ENCODE data around the gene CHTOP.

The CHTOP gene

GRCh38 chr1:153612755-153613331 lies 21.0 kb upstream of the CHTOP start, which contains the start of gene S100A16:
Gene S100A16, minus strand, starts transcription at chr1:153613137. Its CDS starts 4,986 bp downstream, at chr1:153608151.
- DNase-seq (ENCODE audit: low spot score), result peak; percentile 87

DNA sequence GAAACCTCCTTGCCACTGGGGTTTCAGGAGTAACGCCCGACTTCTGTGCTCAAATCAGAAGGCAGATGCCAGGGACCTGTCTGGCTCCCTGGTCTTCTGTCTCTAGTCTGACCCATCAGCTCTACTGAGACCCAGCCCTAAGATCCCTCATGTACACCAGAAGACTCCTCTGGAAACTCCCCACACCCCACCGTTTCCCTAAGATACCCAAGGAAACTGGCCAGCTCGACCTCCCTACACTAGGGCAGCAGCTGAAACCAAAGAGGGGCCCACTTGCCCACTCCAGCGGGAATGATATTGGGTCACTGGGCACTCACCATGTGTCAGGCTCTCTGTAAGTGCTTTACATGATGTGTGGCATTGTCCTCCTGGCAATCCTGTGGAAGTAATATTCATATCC lies 20.5 kb upstream of the CHTOP start:
- DNase-seq (ENCODE audit: low spot score), result no peak

GRCh38 chr1:153614189-153614900 lies 19.5 kb upstream of the CHTOP start:
- DNase-seq (ENCODE audit: low spot score), result no peak

GRCh38 chr1:153614906-153615305 lies 19.0 kb upstream of the CHTOP start:
- no peak for DNase-seq (ENCODE audit: low spot score)

GRCh38 chr1:153615406-153615805 lies 18.5 kb upstream of the CHTOP start:
- no peak for DNase-seq (ENCODE audit: low spot score)

DNA sequence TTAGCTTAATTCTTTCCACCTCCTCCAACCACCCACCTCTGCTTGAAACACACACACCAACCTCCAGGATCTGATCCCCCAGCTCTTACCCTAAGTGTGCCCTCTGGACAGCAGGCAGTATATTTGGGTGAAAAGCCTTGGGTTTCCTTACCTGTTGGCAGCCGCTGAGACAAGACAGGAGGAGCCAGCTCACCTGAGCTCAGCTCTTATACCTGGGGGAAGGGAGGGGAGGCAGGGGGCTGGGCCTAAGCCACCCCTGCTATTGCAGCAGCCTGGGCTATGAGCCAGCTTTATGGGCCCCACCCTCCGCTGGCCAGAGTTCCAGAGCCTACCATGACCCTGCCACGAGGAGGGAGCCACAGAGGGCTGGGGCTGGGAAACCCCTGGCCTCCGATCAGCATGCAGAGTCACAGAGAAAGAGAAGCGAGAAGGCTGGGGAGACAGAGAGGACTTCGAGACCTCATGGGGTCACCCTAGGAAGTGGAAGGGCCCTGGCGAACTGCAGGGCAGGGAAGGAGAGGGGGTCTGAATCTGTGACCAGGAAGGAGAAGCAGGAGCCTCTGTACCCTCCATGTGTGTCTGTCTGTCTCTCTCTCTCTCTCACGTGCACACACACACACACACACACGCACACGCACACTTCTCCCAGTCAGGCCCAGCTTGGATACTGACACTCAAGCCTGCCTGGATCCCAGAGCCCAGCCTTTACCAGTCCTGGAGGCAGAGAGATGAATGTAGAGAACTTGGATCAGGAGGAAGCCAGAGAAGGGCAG lies 17.5 kb upstream of the CHTOP start, which contains the start of gene S100A14:
Gene S100A14 (minus strand): TSS at position 182 of the 773 bp plus-strand sequence. CDS start 467 bp downstream, outside the sequence.
- DNase-seq (ENCODE audit: low spot score), result no peak

GRCh38 chr1:153616917-153617311 lies 17.0 kb upstream of the CHTOP start:
- DNase-seq (ENCODE audit: low spot score), result no peak

DNA sequence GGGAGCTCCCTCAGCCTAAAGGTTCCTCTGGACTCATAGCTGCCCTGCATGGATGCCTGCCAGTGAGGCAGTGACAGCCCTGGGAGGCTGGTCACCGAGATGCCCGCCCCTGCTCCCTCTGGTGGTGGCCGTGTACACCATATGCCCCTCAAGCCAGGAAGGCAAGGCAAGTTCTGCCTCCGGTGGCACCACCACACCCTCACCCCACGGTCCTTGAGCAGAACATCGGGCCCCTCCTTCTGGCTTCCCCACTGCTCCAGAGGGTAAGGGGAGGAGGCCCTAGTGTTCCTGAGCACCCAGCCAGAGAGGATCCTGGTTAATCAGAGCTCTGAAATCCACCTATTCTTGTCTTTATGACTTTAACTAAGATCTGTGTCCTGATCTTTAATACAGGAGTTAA lies 16.2 kb upstream of the CHTOP start:
- peak; percentile 65 for DNase-seq (ENCODE audit: low spot score)

GRCh38 chr1:153619171-153619570 lies 14.7 kb upstream of the CHTOP start:
- no peak for DNase-seq (ENCODE audit: low spot score)

DNA sequence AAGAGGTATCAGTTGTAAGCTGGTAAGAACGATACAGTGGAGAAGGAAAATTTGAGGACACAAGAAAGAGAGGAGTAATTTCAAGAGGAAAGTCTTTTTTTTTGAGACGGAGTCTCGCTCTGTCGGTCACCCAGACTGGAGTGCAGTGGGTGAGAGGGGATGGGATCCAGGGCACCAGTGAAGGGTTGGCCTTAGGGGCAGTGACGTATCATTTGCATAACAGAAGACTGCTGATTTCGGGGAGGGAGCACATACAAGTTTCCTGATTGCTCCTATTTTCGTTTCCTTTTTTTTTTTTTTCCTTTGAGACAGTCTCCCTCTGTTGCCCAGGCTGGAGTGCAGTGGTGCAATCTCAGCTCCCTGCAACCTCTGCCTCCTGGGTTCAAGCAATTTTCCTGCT lies 10.8 kb upstream of the CHTOP start:
- no peak for DNase-seq (ENCODE audit: low spot score)

GRCh38 chr1:153624965-153625611 lies 8.8 kb upstream of the CHTOP start:
- no peak for DNase-seq (ENCODE audit: low spot score)

DNA sequence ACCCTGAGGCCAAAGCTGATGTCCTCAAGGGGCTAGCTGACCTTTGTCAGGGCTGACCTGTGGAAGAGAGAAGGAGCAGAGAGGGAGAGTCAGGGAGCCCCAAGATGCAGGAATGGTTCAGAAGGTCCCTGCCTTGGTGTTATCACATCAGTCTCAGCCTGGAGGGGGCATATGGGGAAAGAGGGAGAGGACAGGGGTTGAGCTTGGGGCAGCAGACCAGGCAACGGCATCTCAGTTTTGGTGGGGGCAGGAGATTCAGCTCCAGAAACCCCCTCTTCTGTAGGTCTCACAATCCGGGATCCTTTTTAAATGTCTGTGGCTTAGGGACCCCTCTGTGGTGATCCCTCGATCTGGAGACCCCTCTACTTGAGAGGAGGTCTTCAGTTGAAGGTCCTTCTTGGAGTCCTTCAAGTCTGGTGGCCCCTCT lies 7.4 kb upstream of the CHTOP start:
- no peak for DNase-seq (ENCODE audit: low spot score)

DNA sequence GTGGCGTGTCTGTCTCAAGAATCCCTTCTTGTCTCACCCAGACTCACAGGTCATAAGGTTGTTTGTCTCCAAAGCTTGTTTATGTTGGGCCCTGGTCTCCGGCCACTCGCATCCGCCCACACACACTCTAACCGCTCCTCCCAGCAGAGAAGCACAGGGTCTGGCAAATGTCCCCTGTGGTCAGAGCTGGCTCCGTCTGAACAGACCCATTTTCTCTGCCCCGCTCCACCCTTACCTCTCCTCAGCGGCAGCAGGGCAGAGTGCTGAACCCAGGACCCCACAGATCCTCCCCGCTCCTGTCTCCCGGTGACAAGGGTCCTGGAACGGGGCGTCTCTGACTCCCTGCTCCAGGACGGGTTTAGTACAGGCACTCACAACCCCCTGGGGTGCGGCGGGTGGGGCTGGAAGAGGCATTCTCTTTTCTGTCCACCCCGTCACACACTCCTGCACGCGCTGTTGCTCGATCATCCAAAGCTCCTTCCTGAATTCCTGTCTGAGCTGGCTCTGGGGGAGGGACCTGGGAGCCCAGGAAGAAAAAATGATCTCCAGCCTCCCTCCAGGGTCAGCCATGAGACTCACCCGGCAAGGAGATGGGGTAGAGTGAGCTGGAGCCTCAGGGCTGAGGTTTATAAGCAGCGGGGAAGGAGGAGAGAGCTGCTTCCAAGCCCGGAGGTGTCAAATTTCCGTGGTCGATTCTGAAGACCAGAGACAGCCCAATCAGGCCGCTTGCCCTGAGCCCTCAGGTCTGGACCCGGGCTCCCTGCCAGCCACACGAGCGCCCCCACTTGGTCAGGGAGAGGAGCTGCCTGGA lies 6.8 kb upstream of the CHTOP start, which contains the start of gene S100A13:
Gene S100A13 (minus strand): TSS at position 602 of the 811 bp plus-strand sequence. CDS start 1,033 bp downstream, outside the sequence.
- DNase-seq (ENCODE audit: low spot score), result peak; percentile 90

DNA sequence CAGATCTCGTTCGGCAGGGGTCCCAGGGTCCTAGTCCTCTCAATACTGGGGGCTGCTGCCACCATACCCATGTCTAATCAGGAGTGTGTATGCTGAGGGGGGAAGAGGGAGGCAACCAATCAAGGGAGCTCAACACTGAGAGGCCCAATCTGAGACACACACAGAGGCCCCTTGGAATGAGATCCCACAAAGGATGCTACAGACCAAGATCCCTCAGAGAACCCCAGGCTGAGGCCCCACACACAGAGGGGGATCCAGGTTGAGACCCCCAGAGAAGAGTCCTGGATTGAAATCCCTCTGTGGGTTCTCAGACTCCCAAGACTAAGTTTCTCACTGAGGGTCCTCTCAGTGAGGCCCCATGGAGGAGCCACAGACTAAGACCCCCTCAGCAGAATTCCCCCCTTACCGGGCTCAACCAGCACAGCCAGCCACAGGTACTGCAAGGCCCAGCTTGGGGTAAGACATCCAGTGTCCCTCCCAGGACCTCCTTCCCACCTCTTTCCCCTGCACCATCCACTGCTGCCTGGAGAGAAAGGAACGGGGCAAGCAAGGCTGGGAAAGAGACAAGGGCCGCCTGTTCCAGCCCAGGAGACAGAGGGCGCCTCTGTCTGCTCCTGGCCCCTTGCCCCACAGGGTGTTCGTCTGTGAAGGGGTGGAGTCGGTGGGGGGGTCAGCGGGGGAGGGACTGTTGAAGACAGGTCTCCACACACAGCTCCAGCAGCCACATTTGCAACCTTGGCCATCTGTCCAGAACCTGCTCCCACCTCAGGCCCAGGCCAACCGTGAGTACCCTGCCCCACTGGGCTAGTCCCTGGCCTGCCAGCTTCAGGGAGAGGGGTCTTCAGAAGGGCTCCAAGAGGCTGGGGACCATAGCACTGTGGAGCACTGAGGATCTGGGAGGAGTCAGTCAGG lies 5.9 kb upstream of the CHTOP start, which contains the start of gene S100A1:
Gene S100A1 (plus strand): TSS at position 720 of the 912 bp plus-strand sequence. CDS start 2,088 bp downstream, outside the sequence.
- no peak for DNase-seq (ENCODE audit: low spot score)

DNA sequence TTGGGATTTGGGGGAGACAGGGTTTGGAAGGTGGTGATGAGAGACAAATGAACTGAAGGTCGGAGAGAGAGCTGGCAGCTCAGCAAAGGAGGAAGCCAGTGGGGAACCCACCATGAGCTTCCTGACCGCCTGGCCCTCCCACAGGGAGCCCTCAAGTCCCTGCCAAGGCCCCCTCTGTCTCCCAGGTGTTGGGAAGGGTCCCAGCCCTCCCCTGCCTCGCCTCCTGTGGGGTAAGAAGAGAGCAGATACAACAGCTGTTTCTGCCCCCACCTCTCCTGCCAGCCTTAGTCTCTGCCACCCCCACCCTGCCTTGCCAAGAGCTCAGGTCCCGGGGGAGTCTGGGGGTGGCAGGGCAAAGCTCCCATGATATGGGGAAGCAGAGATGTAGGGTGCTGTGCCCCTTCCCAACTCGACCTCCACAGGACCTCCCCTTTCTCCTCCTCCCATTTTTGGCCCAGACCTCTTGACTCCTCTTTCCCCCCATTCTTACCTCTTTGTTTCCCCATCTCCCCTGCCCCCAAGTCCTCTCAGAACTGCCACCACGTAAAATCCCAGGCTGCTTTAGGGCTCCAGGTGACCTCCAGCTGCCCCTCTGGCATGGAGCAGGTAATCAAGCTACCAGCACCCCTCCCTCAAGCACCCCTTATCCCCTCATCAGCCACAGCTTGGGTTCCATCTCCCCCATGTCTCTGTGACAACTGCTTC lies 5.1 kb upstream of the CHTOP start:
- DNase-seq (ENCODE audit: low spot score), result no peak

GRCh38 chr1:153629343-153629665 lies 4.6 kb upstream of the CHTOP start:
- no peak for DNase-seq (ENCODE audit: low spot score)

- no peak for DNase-seq (ENCODE audit: low spot score)
Observed at GRCh38 chr1:153629971-153630370, 3.9 kb upstream of the CHTOP start.

DNA sequence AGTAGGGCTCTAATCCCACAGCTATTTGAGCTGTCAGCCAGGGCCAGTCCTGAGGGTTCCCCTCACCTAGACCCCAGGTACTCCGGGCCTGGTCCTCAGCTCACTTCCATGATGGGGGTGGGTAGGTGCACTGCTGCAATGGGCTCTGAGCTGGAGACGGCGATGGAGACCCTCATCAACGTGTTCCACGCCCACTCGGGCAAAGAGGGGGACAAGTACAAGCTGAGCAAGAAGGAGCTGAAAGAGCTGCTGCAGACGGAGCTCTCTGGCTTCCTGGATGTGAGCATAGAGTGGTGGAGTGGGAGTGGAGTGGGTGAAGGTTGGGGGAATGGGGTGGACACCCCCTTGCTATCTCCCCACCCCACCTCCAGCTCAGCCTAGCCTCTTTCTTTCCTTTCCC lies 3.5 kb upstream of the CHTOP start:
- DNase-seq (ENCODE audit: low spot score), result no peak
